MCF 10A (cell line): Measurements from ENCODE around the gene GDPGP1. TPM values are rescaled to one million over a fixed set of nuclear protein-coding genes. Genes with fewer than 3 reads are reported as not detected.

ENCODE experiments used
- BruUV-seq: library from RNA; stranded (reverse); fragments of 400-500 nt; replicated peaks from 2 replicates; lab custom pipeline; 2021; lab: Mats Ljungman, UMichigan
- CTCF ChIA-PET: fragments of 300-600 bp; sonication (Branson Sonifier 250); formaldehyde crosslinking; extraction: SDS; loops from one replicate; lab custom pipeline; 2021; ENCODE audit warnings: antibody characterized with exemption, inconsistent platforms; lab: Yijun Ruan, JAX
- POLR2A ChIA-PET: fragments of 300-600, 350-650 bp; sonication (Branson Sonifier 250); formaldehyde crosslinking; extraction: SDS; loops from one replicate; lab custom pipeline; 2020; ENCODE audit warnings: antibody characterized with exemption, inconsistent platforms; lab: Yijun Ruan, JAX
- DNase-seq: peaks from one replicate; pipeline ENCODE4 v3.0.0-alpha.2; 2018; ENCODE audit not compliant: unreplicated experiment
- H3K27ac Mint-ChIP-seq: one replicate; pipeline ENCODE4 v1.8.0; 2022; ENCODE audit warnings: mild to moderate bottlenecking, low read depth, mixed read lengths; ENCODE audit not compliant: unreplicated experiment
- H3K27me3 Mint-ChIP-seq: one replicate; pipeline ENCODE4 v1.8.0; 2022; ENCODE audit warnings: mixed read lengths; ENCODE audit not compliant: insufficient read depth, unreplicated experiment
- H3K36me3 Mint-ChIP-seq: one replicate; pipeline ENCODE4 v1.8.0; 2022; ENCODE audit warnings: mild to moderate bottlenecking, moderate library complexity, mixed read lengths; ENCODE audit not compliant: insufficient read depth, unreplicated experiment
- H3K4me1 Mint-ChIP-seq: one replicate; pipeline ENCODE4 v1.8.0; 2022; ENCODE audit warnings: mixed read lengths; ENCODE audit not compliant: insufficient read depth, unreplicated experiment
- H3K4me3 Mint-ChIP-seq: one replicate; pipeline ENCODE4 v1.8.0; 2022; ENCODE audit warnings: mild to moderate bottlenecking, moderate library complexity, mixed read lengths; ENCODE audit not compliant: unreplicated experiment
- H3K9me3 Mint-ChIP-seq: one replicate; pipeline ENCODE4 v1.8.0; 2022; ENCODE audit warnings: mixed read lengths; ENCODE audit not compliant: unreplicated experiment
- CTCF ChIP-seq: fragments of 200-600 bp; IDR thresholded peaks from one replicate; pipeline ENCODE4 v1.8.0; 2022; ENCODE audit warnings: antibody characterized with exemption, mild to moderate bottlenecking; ENCODE audit not compliant: unreplicated experiment
- intact Hi-C: fragments of 100-400 bp; cut with micrococcal nuclease; formaldehyde crosslinking; loops from 2 replicates; pipeline ENCODE4 v1.14.1; 2022
- total RNA-seq: library from RNA; stranded (reverse); gene quantifications from 2 replicates; pipeline ENCODE4 v1.2.3, GENCODE V29; 2022

Gene GDPGP1
- total RNA-seq, 1 experiment from 2014 or later, result 3.4 TPM

- Mint-ChIP-seq H3K9me3 (no peaks in the 10 kb centered on the region), H3K4me3 (no peak overlapping the region), H3K4me1 (peaks cover 11% of the 10 kb centered on the region), H3K27me3 (no peaks in the 10 kb centered on the region), H3K27ac (no peak overlapping the region), H3K36me3 (peaks cover 67% of the 10 kb centered on the region)
- TF ChIP-seq CTCF, result no peak
- intact Hi-C loops, result no loop called here
- CTCF ChIA-PET, result interaction anchor here (0.6 to 1.0 kb wide), 2 partner anchors 42 to 86 kb away, joined by 3 to 4 read pairs; no protein-coding TSS in a partner anchor
- BruUV-seq, result TSS peak; percentile 20
- POLR2A ChIA-PET, result interaction anchor here (0.6 to 1.3 kb wide), 3 partner anchors 12 to 33 kb away, joined by 3 read pairs; no protein-coding TSS in a partner anchor
- no peak for DNase-seq
Observed at GRCh38 chr15:90228960-90229359, 5.0 kb upstream of the GDPGP1 start.

- POLR2A ChIA-PET, result interaction anchor here (4.7 kb wide), 1 partner anchor 16 kb away, joined by 66 read pairs; no protein-coding TSS in a partner anchor
- no peak for DNase-seq
- H3K27me3 Mint-ChIP-seq, result no peaks in the 10 kb centered on the region
- TF ChIP-seq CTCF, result no peak
- no peaks in the 10 kb centered on the region for H3K9me3 Mint-ChIP-seq
- BruUV-seq, result no TSS peak
- intact Hi-C loops, result loop anchor here (5.0 kb wide), 2 partner anchors 143 to 333 kb away; no protein-coding TSS in a partner anchor
- no peak overlapping the region for H3K4me3 Mint-ChIP-seq
- peaks cover 17% of the 10 kb centered on the region for H3K4me1 Mint-ChIP-seq
- CTCF ChIA-PET, result interaction anchor here (1.6 to 4.8 kb wide), 3 partner anchors 9 to 86 kb away, joined by 6 to 48 read pairs (median 7); no protein-coding TSS in a partner anchor
- H3K36me3 Mint-ChIP-seq, result peaks cover 57% of the 10 kb centered on the region
- no peak overlapping the region for H3K27ac Mint-ChIP-seq
Observed at GRCh38 chr15:90230071-90230494, 3.9 kb upstream of the GDPGP1 start.

GRCh38 chr15:90230610-90231009, 3.4 kb upstream of the GDPGP1 start:
- Mint-ChIP-seq H3K9me3 (no peaks in the 10 kb centered on the region), H3K36me3 (peaks cover 52% of the 10 kb centered on the region), H3K4me1 (peaks cover 19% of the 10 kb centered on the region), H3K27ac (no peak overlapping the region), H3K4me3 (no peak overlapping the region), H3K27me3 (no peaks in the 10 kb centered on the region)
- DNase-seq, result no peak
- no peak for TF ChIP-seq CTCF
- intact Hi-C loops, result loop anchor here (5.0 kb wide), 2 partner anchors 143 to 333 kb away; no protein-coding TSS in a partner anchor
- no TSS peak for BruUV-seq
- ChIA-PET POLR2A (interaction anchor here (0.9 to 4.7 kb wide), 4 partner anchors 17 to 65 kb away, joined by 3 to 66 read pairs (median 34); no protein-coding TSS in a partner anchor), CTCF (interaction anchor here (0.5 to 4.8 kb wide), 4 partner anchors 9 to 1134 kb away, joined by 4 to 48 read pairs (median 6); no protein-coding TSS in a partner anchor)
